Mucosa of descending colon (tissue), 3 donors: ENCODE results near the gene ZNF175. TPM values are rescaled to one million over a fixed set of nuclear protein-coding genes. Genes with fewer than 3 reads are reported as not detected.
A peak's percentile ranks its signal among the peaks of the same experiment; 100 is the strongest.

Experiments used
- ATAC-seq: fragments of 200-7000 bp; cut with Tn5 transposase; one replicate; pipeline ENCODE4 v1.9.1; 2020; ENCODE audit warnings: mild to moderate bottlenecking, moderate library complexity
- DNase-seq, 3 donors: peaks; one replicate each; pipeline ENCODE4 v3.0.0-alpha.2; 2020
- H3K36me3 ChIP-seq: fragments of 200-600 bp; one replicate; pipeline ENCODE4 v1.8.0; 2021; ENCODE audit warnings: low read depth, mild to moderate bottlenecking
- H3K4me1 ChIP-seq: fragments of 200-600 bp; one replicate; pipeline ENCODE4 v1.8.0; 2021; ENCODE audit warnings: low read depth, mild to moderate bottlenecking
- H3K4me3 ChIP-seq: fragments of 200-600 bp; one replicate; pipeline ENCODE4 v1.8.0; 2021; ENCODE audit warnings: mild to moderate bottlenecking
- H3K9me3 ChIP-seq: fragments of 200-600 bp; one replicate; pipeline ENCODE4 v1.8.0; 2021; ENCODE audit warnings: mild to moderate bottlenecking
- CTCF ChIP-seq: fragments of 200-600 bp; IDR thresholded peaks from one replicate; pipeline ENCODE4 v1.8.0; 2022; ENCODE audit warnings: antibody characterized with exemption, mild to moderate bottlenecking
- intact Hi-C, 2 donors: fragments of 100-400 bp; cut with DNase I in 1 of 2; cut with micrococcal nuclease in 1 of 2; formaldehyde crosslinking; loops; one replicate each; pipeline versions ENCODE4 v1.11.0 to v1.11.1; 2022; cut with DNase I, micrococcal nuclease
- total RNA-seq, 3 donors: library from RNA; stranded (reverse); fragmentation: NEBNext Ultra II Directional in 2 of 3; extraction: Animal tissue kit (Norgen Biotek cat#: 25700) in 2 of 3; gene quantifications; one replicate each; pipeline versions ENCODE4 v1.2.1 to v1.2.4, GENCODE V29; 2021 to 2023
- donor health status: DM: no; HTN: no; CAD: no; lungs with moderate emphysema.
- donor health status: DM: no; HTN: no; CAD: no.
- donor health status: DM: no; HTN: yes; CAD: no.

Gene ZNF175
- total RNA-seq, 3 donors from 2014 or later: 9.4 to 13.6 (median 9.8) TPM

GRCh38 chr19:51614789-51615188, 43.7 kb downstream of the ZNF175 start:
- Histone ChIP-seq H3K4me1 (no peaks in the 10 kb centered on the region), H3K9me3 (no peaks in the 10 kb centered on the region), H3K36me3 (no peaks in the 10 kb centered on the region), H3K4me3 (no peak overlapping the region)
- no peak for TF ChIP-seq CTCF
- intact Hi-C loops: no loop called here
- DNase-seq: no peak
- ATAC-seq: no peak

GRCh38 chr19:51615991-51616390, 44.9 kb downstream of the ZNF175 start:
- Histone ChIP-seq H3K9me3 (no peaks in the 10 kb centered on the region), H3K36me3 (no peaks in the 10 kb centered on the region), H3K4me1 (no peaks in the 10 kb centered on the region), H3K4me3 (no peak overlapping the region)
- DNase-seq (no peak), ATAC-seq (no peak)
- intact Hi-C loops: no loop called here
- no peak for TF ChIP-seq CTCF

GRCh38 chr19:51621178-51621577, 50.1 kb downstream of the ZNF175 start:
- intact Hi-C loops: no loop called here
- Histone ChIP-seq H3K36me3 (no peaks in the 10 kb centered on the region), H3K4me1 (no peaks in the 10 kb centered on the region), H3K9me3 (no peaks in the 10 kb centered on the region), H3K4me3 (no peak overlapping the region)
- ATAC-seq (peak; percentile 43), DNase-seq (no peak)
- TF ChIP-seq CTCF: no peak

GRCh38 chr19:51626675-51627074, 55.6 kb downstream of the ZNF175 start:
- no peak overlapping the region for H3K4me3 ChIP-seq
- H3K9me3 ChIP-seq: no peaks in the 10 kb centered on the region
- intact Hi-C loops: no loop called here
- TF ChIP-seq CTCF: no peak
- no peaks in the 10 kb centered on the region for H3K36me3 ChIP-seq
- DNase-seq (no peak), ATAC-seq (no peak)
- no peaks in the 10 kb centered on the region for H3K4me1 ChIP-seq

- no peak for ATAC-seq
- no peak overlapping the region for H3K4me3 ChIP-seq
These were observed 56.5 kb downstream of the ZNF175 start for GRCh38 chr19:51627491-51628138.

More at GRCh38 chr19:51627491-51628138, 56.5 kb downstream of the ZNF175 start:
- no peaks in the 10 kb centered on the region for H3K9me3 ChIP-seq
- no peak for TF ChIP-seq CTCF
- DNase-seq: no peak
- no peaks in the 10 kb centered on the region for H3K36me3 ChIP-seq
- no peaks in the 10 kb centered on the region for H3K4me1 ChIP-seq
- intact Hi-C loops: no loop called here
